ENCODE measurements around the gene EML1. TPM values are rescaled to one million over a fixed set of nuclear protein-coding genes. Genes with fewer than 3 reads are reported as not detected.

Gene EML1
- polyA plus RNA-seq, 3 donors = 34.2 to 37.2 (median 34.6) TPM

DNA sequence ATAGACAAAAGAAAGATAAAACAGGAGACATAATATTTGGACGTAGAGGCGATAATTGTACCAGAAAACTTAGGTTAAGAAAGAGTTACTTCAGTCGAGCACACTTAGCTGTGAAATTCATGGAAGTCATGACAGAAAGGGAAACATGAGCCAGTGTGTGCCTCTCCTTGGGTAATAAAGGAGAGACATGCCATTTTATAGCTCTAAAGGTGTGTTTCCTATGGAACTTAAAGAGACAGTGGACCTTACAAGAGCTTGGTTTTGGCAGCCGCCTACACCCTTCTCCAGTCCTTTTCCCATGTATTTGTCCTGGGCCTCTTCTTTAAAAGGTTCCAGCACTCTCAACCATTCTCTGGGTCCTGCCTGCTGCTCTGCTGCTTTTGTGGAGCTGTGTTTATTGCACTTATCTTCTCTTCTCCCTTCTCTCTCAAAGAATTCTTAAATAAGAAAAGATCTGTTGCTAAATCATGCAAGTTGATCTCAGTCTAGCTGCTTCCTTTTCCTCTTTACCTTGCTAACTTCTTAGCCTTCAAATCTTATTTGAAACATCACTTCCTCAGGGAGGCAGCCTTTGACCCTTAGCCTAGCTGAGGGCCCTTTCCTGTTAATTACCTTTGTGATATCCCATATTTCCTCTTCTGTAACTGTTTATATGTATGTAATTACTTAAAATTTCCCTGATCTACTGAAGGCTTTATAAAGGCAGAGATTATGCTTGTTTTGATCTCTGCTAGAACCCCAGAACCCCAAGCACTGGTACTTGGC, 190.2 kb downstream of the EML1 start:
- DNase-seq (ENCODE audit: extremely low read depth in 1 of 11, low read depth in 9 of 11, low spot score in 4 of 11) = no peak

DNA sequence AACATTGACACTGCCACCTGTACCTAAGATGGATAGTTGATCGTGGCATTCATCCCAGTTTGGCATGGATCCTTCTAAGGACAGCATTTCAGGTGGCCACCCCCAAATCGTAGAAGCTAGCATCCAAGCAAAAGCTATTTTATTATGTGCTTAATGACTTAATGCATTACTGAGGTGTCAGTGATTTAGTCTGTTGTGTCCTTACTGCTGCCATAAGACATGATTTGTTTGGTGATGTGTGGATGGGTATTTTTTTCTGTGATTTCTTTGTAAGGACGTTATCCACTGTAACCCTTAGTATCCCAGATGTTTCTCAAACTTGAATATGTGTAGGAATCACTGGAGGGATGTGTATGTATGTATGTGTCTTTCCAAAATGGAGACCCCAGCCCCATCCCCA, 190.8 kb downstream of the EML1 start:
- no peak for DNase-seq (ENCODE audit: extremely low read depth in 1 of 11, low read depth in 9 of 11, low spot score in 4 of 11)

DNA sequence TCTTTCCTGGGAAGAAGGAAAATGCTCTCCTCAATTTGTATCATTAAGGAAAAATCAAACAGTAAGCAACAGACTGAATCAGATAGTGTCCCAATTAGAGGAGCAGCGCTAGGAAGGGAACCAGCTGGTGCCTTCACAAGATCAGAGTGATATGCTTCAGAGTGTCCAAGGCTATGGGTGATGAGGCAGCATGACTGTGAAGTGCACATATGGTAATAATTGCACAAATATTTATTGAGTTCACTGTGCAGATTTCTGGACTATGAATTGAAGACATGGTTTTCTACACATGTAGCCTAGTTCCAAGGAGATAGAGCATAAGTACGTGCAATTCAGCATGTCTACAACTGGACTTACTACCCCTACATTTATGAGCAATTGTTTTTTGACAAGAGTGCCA, 193.2 kb downstream of the EML1 start:
- no peak for DNase-seq (ENCODE audit: extremely low read depth in 1 of 11, low read depth in 9 of 11, low spot score in 4 of 11)

DNA sequence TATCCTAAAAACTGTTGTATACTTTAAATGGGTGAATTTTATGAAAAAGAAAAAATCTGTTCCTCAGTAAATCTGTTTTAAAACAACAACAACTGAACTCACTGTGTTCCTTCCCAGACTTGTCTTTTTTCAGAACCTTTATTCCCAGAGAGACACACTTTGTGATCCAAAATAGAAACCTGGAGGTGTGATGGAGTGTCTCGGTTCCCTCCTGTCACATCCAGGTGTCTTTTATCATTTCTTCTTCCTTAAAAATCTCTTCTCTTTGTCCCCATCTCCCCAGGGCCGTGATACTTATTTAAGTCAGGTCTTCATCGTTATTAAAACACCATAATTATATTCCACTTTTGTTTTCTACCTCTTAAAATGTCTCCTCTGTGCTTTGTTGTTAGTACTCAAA, 195.8 kb downstream of the EML1 start:
- DNase-seq (ENCODE audit: extremely low read depth in 1 of 11, low read depth in 9 of 11, low spot score in 4 of 11) = no peak

DNA sequence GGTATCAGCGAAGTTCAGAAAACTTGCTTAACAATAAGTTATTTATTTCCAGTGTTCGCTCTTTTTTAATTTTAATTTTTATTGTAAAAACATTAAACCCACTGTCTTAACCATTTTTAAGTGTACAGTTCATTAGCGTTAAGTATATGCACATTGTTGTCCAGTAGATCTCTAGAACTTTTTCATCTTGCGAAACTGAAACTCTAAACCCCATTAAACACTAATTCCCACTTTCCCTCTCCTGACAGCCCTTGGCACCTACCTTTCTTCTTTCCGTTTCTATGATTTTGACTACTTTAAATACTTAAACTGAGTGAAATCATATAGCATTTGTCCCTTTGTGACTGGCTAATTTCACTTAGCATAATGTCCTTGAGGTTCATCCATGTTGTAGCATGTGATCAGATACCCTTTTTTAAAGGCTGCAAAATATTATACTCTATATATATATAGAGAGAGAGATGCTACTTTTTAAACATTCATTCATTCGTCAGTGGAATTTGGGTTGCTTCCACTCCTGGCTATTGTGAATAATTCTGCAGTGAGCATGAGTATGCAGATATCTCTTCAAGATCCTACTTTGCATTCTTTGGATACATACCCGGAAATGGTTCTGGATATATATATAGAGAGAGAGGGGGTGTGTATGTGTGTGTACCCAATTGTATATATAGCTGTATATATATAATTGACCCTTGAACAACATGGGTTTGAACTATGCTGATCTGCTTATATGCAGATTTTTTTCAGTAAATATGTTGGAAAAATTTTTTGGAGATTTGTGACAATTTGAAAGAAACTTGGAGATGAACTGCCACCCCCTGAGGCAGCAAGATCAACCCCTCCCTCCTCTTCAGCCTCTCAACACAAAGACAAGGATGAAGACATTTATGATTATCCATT, 197.3 kb downstream of the EML1 start:
- DNase-seq (ENCODE audit: extremely low read depth in 1 of 11, low read depth in 9 of 11, low spot score in 4 of 11) = no peak

DNA sequence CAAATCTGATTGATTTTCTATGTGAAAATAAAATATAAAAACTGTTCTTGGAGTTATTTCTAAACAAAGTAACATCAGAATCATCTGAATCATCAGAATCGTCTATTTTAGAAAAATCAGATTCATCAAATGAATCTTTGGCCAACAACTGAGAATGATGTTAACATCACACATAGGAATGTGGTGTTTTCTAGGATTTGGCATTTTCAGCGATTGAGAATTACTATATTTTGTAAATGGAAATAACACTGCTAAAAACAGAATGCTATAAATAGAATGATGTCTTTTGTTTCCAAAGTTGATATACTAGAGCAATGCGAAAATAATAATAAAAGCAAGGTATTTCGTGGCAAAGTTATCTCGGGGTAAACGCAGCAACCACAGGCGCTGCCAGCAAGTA, 198.1 kb downstream of the EML1 start:
- DNase-seq (ENCODE audit: extremely low read depth in 1 of 11, low read depth in 9 of 11, low spot score in 4 of 11) = no peak

Other genes starting within 250 kb of the EML1 start
- 10 to 100 TPM; 22.9 to 32.9 (median 28.3) TPM for gene CCDC85C, start 189.2 kb upstream of the EML1 start, polyA plus RNA-seq (ENCODE audit: insufficient read length in 3 of 3)
- 1 to 10 TPM; 1.5 to 2.4 (median 1.6) TPM for gene HHIPL1, start 148.3 kb upstream of the EML1 start, polyA plus RNA-seq (ENCODE audit: insufficient read length in 3 of 3)
- 1 to 10 TPM; 1.5 to 4.6 (median 2.0) TPM for gene CYP46A1, start 109.1 kb upstream of the EML1 start, polyA plus RNA-seq (ENCODE audit: insufficient read length in 3 of 3)